HCT116 (cell line): ENCODE measurements around the gene OSTF1. TPM values are rescaled to one million over a fixed set of nuclear protein-coding genes. Genes with fewer than 3 reads are reported as not detected.

ENCODE experiments used
- ATAC-seq: fragments of 200-7000 bp; cut with Tn5 transposase; 2 replicates; pipeline ENCODE4 v1.9.1; 2020; ENCODE audit warnings: mild to moderate bottlenecking, moderate library complexity
- BruUV-seq: library from RNA; stranded (reverse); fragments of 400-500 nt; replicated peaks from 2 replicates; lab custom pipeline; 2021; lab: Mats Ljungman, UMichigan
- CTCF ChIA-PET: fragments of 300-600 bp; sonication (Branson Sonifier 250); formaldehyde crosslinking; loops from one replicate; lab custom pipeline; 2021; ENCODE audit warnings: antibody characterized with exemption; lab: Charles Lee
- POLR2A ChIA-PET: fragments of 300-600, 350-600 bp; sonication (Branson Sonifier 250); formaldehyde crosslinking; loops from one replicate; lab custom pipeline; 2021; ENCODE audit warnings: antibody characterized with exemption; lab: Charles Lee
- RAD21 ChIA-PET, 2 experiments: fragments of 300-600 bp; sonication (Branson Sonifier 250); formaldehyde crosslinking; loops; one replicate each; lab custom pipeline; 2023; ENCODE audit warnings: low total read pairs in 2 of 2; ENCODE audit not compliant: uncharacterized antibody in 2 of 2, unreplicated experiment in 2 of 2, low non-redundant PET in 1 of 2; lab: Charles Lee
- DNase-seq: peaks from one replicate; pipeline ENCODE4 v3.0.0-alpha.2; 2010; ENCODE audit warnings: low read depth, low spot score
- H2AFZ ChIP-seq: fragments of 200-600 bp; shearing (Covaris generic), sonication (generic); 2 replicates; pipeline ENCODE4 v1.6.1; 2017; ENCODE audit warnings: low read depth, mixed run types, mixed read lengths, antibody characterized with exemption, low read length; ENCODE audit not compliant: poor library complexity, severe bottlenecking
- H3K27ac ChIP-seq: 2 replicates; pipeline ENCODE4 v1.5.1; 2012; ENCODE audit warnings: low read depth, low read length
- H3K27me3 ChIP-seq: fragments of 200-600 bp; sonication (generic); 2 replicates; pipeline ENCODE4 v1.6.1; 2016; ENCODE audit warnings: mixed run types, low read length, mixed read lengths; ENCODE audit not compliant: insufficient read depth
- H3K36me3 ChIP-seq, 2 experiments: fragments of 200-500 bp in 1 of 2; fragments of 200-600 bp in 1 of 2; sonication (Bioruptor generic) in 1 of 2; sonication (generic) in 1 of 2; 2 replicates each; pipeline versions ENCODE4 v1.5.1 to v1.6.1; 2014 to 2016; ENCODE audit warnings: low read length in 2 of 2, inconsistent platforms in 1 of 2, mixed read lengths in 1 of 2, mixed run types in 1 of 2; ENCODE audit not compliant: insufficient read depth in 2 of 2, control insufficient read depth in 1 of 2
- H3K4me1 ChIP-seq, 2 experiments: fragments of 200-600 bp in 1 of 2; sonication (generic) in 1 of 2; 2 replicates each; pipeline versions ENCODE4 v1.5.1 to v1.6.1; 2012 to 2017; ENCODE audit warnings: low read length in 2 of 2, inconsistent platforms in 1 of 2, mild to moderate bottlenecking in 1 of 2, mixed read lengths in 1 of 2, mixed run types in 1 of 2, moderate library complexity in 1 of 2; ENCODE audit not compliant: insufficient read depth in 2 of 2, control insufficient read depth in 1 of 2
- H3K4me2 ChIP-seq: fragments of 200-600 bp; sonication (generic); 2 replicates; pipeline ENCODE4 v1.6.1; 2017; ENCODE audit warnings: mixed run types, low read length, mixed read lengths
- H3K4me3 ChIP-seq, 2 experiments: fragments of 200-600 bp in 1 of 2; sonication (generic) in 1 of 2; replicated peaks in 1 of 2; 2 replicates each; pipeline ENCODE4 v1.5.1; 2011 to 2016; ENCODE audit warnings: low read length in 2 of 2, control low read depth in 1 of 2, low read depth in 1 of 2, mild to moderate bottlenecking in 1 of 2, mixed read lengths in 1 of 2, mixed run types in 1 of 2
- H3K79me2 ChIP-seq: fragments of 200-600 bp; sonication (generic); 2 replicates; pipeline ENCODE4 v1.6.1; 2017; ENCODE audit warnings: mild to moderate bottlenecking, mixed run types, low read length, moderate library complexity, mixed read lengths; ENCODE audit not compliant: insufficient read depth
- H3K9ac ChIP-seq: fragments of 200-600 bp; sonication (generic); 2 replicates; pipeline ENCODE4 v1.6.1; 2016; ENCODE audit warnings: low read length, mixed read lengths
- H3K9me2 ChIP-seq: fragments of 200-600 bp; sonication (generic), shearing (Covaris generic); 2 replicates; pipeline ENCODE4 v1.6.1; 2017; ENCODE audit warnings: mixed run types, mild to moderate bottlenecking, moderate library complexity; ENCODE audit not compliant: insufficient read depth
- H3K9me3 ChIP-seq, 2 experiments: fragments of 200-500 bp in 1 of 2; fragments of 200-600 bp in 1 of 2; sonication (Bioruptor generic) in 1 of 2; sonication (generic) in 1 of 2; 2 replicates each; pipeline ENCODE4 v1.6.1; 2014 to 2017; ENCODE audit warnings: low read length in 2 of 2, mixed read lengths in 2 of 2, inconsistent platforms in 1 of 2, low read depth in 1 of 2, mild to moderate bottlenecking in 1 of 2, mixed run types in 1 of 2, moderate library complexity in 1 of 2; ENCODE audit not compliant: control insufficient read depth in 1 of 2, insufficient read depth in 1 of 2
- H4K20me1 ChIP-seq: fragments of 200-600 bp; sonication (generic), shearing (Covaris generic); 2 replicates; pipeline ENCODE4 v1.6.1; 2017; ENCODE audit warnings: mixed run types, mild to moderate bottlenecking, moderate library complexity; ENCODE audit not compliant: insufficient read depth
- CBX3 ChIP-seq: IDR thresholded peaks from 2 replicates; pipeline ENCODE4 v1.6.1; 2012; ENCODE audit warnings: low read depth
- CEBPB ChIP-seq: IDR thresholded peaks from 2 replicates; pipeline ENCODE4 v1.6.1; 2012; ENCODE audit warnings: low read depth
- EGR1 ChIP-seq: IDR thresholded peaks from 2 replicates; pipeline ENCODE4 v1.6.1; 2012; ENCODE audit warnings: low read depth
- EZH2 ChIP-seq: fragments of 200-600 bp; sonication (generic); IDR thresholded peaks from 2 replicates; pipeline ENCODE4 v1.6.1; 2017; ENCODE audit warnings: antibody characterized with exemption, mixed run types
- FOSL1 ChIP-seq: IDR thresholded peaks from 2 replicates; pipeline ENCODE4 v1.6.1; 2012; ENCODE audit warnings: low read depth
- POLR2A ChIP-seq: IDR thresholded peaks from 2 replicates; pipeline ENCODE4 v1.7.0; 2011; ENCODE audit warnings: borderline replicate concordance; ENCODE audit not compliant: insufficient read depth, insufficient read length; ENCODE audit errors: extremely low read depth
- POLR2AphosphoS5 ChIP-seq: IDR thresholded peaks from 2 replicates; pipeline ENCODE4 v1.6.1; 2011; ENCODE audit warnings: mild to moderate bottlenecking, low read depth, low read length, moderate library complexity
- RAD21 ChIP-seq: IDR thresholded peaks from 2 replicates; pipeline ENCODE4 v1.6.1; 2012; ENCODE audit warnings: low read depth, mild to moderate bottlenecking
- SIN3A ChIP-seq: IDR thresholded peaks from 2 replicates; pipeline ENCODE4 v1.6.1; 2012; ENCODE audit warnings: low read depth
- SP1 ChIP-seq: IDR thresholded peaks from 2 replicates; pipeline ENCODE4 v1.6.1; 2012; ENCODE audit warnings: low read depth
- SRF ChIP-seq: IDR thresholded peaks from 2 replicates; pipeline ENCODE4 v1.6.1; 2012; ENCODE audit warnings: low read depth
- TCF7L2 ChIP-seq: IDR thresholded peaks from 2 replicates; pipeline ENCODE4 v1.7.0; 2011; ENCODE audit warnings: borderline replicate concordance, inconsistent platforms; ENCODE audit not compliant: insufficient read depth, insufficient read length; ENCODE audit errors: extremely low read depth
- YY1 ChIP-seq: IDR thresholded peaks from 2 replicates; pipeline ENCODE4 v1.6.1; 2011; ENCODE audit warnings: low read length, low read depth, moderate library complexity, mild to moderate bottlenecking; ENCODE audit not compliant: insufficient replicate concordance; ENCODE audit errors: extremely low read depth
- ZFX ChIP-seq: fragments of 450-650 bp; IDR thresholded peaks from 2 replicates; pipeline ENCODE4 v1.6.1; 2017
- ZNF274 ChIP-seq: fragments of 200-500 bp; sonication (Bioruptor generic); IDR thresholded peaks from 2 replicates; pipeline ENCODE4 v1.6.1; 2014; ENCODE audit warnings: mild to moderate bottlenecking, low read depth, low read length, inconsistent platforms
- intact Hi-C: fragments of 100-400 bp; cut with micrococcal nuclease; formaldehyde crosslinking; loops from 2 replicates; pipeline ENCODE4 v1.10.0; 2022
- total RNA-seq: library from RNA; stranded (reverse); gene quantifications from one replicate; pipeline ENCODE4 v1.2.1, GENCODE V29; 2021; ENCODE audit not compliant: unreplicated experiment
- TF ChIP-seq, protein P1 (sequence below): IDR thresholded peaks from 2 replicates; pipeline ENCODE4 v1.6.1; 2011; ENCODE audit warnings: mild to moderate bottlenecking, low read length, moderate library complexity; ENCODE audit not compliant: insufficient replicate concordance; ENCODE audit errors: extremely low read depth
- TF ChIP-seq, protein P2 (sequence below), 3 experiments: fragments of 200-600 bp in 1 of 3; sonication (generic) in 1 of 3; IDR thresholded peaks in 2 of 3; conservative IDR thresholded peaks in 1 of 3; 2 replicates each; pipeline ENCODE4 v1.5.1; 2012 to 2017; ENCODE audit warnings: low read depth in 2 of 3, low read length in 2 of 3, antibody characterized with exemption in 1 of 3, borderline replicate concordance in 1 of 3, control low read depth in 1 of 3, mild to moderate bottlenecking in 1 of 3, mixed read lengths in 1 of 3, mixed run types in 1 of 3, moderate library complexity in 1 of 3; ENCODE audit not compliant: insufficient read depth in 1 of 3
- TF ChIP-seq, protein P3 (sequence below): IDR thresholded peaks from 2 replicates; pipeline ENCODE4 v1.6.1; 2012
- TF ChIP-seq, protein P4 (sequence below): IDR thresholded peaks from 2 replicates; pipeline ENCODE4 v1.6.1; 2012
- TF ChIP-seq, protein P5 (sequence below): IDR thresholded peaks from 2 replicates; pipeline ENCODE4 v1.6.1; 2012; ENCODE audit warnings: low read depth

The OSTF1 gene
- total RNA-seq, 1 experiment from 2014 or later, result 20.7 TPM

DNA sequence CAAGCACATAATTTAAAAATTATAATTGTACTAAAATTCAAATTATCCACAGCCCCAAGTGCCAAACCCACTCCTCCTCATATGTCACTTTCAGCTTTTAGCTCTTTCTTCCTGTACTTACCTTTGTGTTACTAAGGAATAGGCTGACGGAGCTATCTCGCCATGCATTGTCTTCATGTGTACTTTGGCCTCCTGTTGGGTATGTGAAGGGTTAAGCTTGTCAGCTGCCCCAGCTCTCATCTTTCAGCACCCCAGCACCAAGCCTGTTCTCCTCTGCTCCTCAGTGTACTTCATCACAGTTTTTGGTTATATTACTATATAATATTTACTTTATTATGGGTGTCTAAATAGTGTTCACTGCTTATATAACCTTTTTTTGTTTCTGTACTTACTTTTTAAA is 46.2 kb downstream of the OSTF1 start:
- no peak for DNase-seq
- no peaks in the 10 kb centered on the region for H3K4me1 ChIP-seq
- RAD21 ChIA-PET, result no interaction called here
- no peaks in the 10 kb centered on the region for H3K9me2 ChIP-seq
- H3K9ac ChIP-seq, result no peak overlapping the region
- intact Hi-C loops, result no loop called here
- H3K9me3 ChIP-seq, result no peaks in the 10 kb centered on the region
- ATAC-seq, result no peak
- no peaks in the 10 kb centered on the region for H3K36me3 ChIP-seq
- no TSS peak for BruUV-seq
- CTCF ChIA-PET, result interaction anchor here (0.6 kb wide), 1 partner anchor 407 kb away, joined by 4 read pairs; no protein-coding TSS in a partner anchor
- no peaks in the 10 kb centered on the region for H3K79me2 ChIP-seq
- TF ChIP-seq, protein P1, sequence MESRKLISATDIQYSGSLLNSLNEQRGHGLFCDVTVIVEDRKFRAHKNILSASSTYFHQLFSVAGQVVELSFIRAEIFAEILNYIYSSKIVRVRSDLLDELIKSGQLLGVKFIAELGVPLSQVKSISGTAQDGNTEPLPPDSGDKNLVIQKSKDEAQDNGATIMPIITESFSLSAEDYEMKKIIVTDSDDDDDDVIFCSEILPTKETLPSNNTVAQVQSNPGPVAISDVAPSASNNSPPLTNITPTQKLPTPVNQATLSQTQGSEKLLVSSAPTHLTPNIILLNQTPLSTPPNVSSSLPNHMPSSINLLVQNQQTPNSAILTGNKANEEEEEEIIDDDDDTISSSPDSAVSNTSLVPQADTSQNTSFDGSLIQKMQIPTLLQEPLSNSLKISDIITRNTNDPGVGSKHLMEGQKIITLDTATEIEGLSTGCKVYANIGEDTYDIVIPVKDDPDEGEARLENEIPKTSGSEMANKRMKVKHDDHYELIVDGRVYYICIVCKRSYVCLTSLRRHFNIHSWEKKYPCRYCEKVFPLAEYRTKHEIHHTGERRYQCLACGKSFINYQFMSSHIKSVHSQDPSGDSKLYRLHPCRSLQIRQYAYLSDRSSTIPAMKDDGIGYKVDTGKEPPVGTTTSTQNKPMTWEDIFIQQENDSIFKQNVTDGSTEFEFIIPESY, result no peak
- no peak for TF ChIP-seq POLR2AphosphoS5
- no peak for TF ChIP-seq TCF7L2
- TF ChIP-seq, protein P2, sequence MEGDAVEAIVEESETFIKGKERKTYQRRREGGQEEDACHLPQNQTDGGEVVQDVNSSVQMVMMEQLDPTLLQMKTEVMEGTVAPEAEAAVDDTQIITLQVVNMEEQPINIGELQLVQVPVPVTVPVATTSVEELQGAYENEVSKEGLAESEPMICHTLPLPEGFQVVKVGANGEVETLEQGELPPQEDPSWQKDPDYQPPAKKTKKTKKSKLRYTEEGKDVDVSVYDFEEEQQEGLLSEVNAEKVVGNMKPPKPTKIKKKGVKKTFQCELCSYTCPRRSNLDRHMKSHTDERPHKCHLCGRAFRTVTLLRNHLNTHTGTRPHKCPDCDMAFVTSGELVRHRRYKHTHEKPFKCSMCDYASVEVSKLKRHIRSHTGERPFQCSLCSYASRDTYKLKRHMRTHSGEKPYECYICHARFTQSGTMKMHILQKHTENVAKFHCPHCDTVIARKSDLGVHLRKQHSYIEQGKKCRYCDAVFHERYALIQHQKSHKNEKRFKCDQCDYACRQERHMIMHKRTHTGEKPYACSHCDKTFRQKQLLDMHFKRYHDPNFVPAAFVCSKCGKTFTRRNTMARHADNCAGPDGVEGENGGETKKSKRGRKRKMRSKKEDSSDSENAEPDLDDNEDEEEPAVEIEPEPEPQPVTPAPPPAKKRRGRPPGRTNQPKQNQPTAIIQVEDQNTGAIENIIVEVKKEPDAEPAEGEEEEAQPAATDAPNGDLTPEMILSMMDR (IDR thresholded peaks at IDR 0.05 in 2 of 3, conservative IDR thresholded peaks at IDR 0.05 in 1 of 3; ENCODE audit: borderline replicate concordance in 1 of 3, insufficient read depth in 1 of 3, low read depth in 2 of 3, low read length in 2 of 3), result no peak
- TF ChIP-seq, protein P3, sequence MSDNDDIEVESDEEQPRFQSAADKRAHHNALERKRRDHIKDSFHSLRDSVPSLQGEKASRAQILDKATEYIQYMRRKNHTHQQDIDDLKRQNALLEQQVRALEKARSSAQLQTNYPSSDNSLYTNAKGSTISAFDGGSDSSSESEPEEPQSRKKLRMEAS, result no peak
- TF ChIP-seq, protein P4, sequence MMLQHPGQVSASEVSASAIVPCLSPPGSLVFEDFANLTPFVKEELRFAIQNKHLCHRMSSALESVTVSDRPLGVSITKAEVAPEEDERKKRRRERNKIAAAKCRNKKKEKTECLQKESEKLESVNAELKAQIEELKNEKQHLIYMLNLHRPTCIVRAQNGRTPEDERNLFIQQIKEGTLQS, result no peak
- TF ChIP-seq EGR1, result no peak
- TF ChIP-seq CEBPB, result no peak
- TF ChIP-seq YY1, result no peak
- no peak for TF ChIP-seq POLR2A
- TF ChIP-seq ZFX, result no peak
- no peak for TF ChIP-seq CBX3
- TF ChIP-seq, protein P5, sequence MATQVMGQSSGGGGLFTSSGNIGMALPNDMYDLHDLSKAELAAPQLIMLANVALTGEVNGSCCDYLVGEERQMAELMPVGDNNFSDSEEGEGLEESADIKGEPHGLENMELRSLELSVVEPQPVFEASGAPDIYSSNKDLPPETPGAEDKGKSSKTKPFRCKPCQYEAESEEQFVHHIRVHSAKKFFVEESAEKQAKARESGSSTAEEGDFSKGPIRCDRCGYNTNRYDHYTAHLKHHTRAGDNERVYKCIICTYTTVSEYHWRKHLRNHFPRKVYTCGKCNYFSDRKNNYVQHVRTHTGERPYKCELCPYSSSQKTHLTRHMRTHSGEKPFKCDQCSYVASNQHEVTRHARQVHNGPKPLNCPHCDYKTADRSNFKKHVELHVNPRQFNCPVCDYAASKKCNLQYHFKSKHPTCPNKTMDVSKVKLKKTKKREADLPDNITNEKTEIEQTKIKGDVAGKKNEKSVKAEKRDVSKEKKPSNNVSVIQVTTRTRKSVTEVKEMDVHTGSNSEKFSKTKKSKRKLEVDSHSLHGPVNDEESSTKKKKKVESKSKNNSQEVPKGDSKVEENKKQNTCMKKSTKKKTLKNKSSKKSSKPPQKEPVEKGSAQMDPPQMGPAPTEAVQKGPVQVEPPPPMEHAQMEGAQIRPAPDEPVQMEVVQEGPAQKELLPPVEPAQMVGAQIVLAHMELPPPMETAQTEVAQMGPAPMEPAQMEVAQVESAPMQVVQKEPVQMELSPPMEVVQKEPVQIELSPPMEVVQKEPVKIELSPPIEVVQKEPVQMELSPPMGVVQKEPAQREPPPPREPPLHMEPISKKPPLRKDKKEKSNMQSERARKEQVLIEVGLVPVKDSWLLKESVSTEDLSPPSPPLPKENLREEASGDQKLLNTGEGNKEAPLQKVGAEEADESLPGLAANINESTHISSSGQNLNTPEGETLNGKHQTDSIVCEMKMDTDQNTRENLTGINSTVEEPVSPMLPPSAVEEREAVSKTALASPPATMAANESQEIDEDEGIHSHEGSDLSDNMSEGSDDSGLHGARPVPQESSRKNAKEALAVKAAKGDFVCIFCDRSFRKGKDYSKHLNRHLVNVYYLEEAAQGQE, result no peak
- TF ChIP-seq ZNF274, result no peak
- TF ChIP-seq EZH2, result no peak
- no peak for TF ChIP-seq SRF
- TF ChIP-seq SIN3A, result no peak
- no peak for TF ChIP-seq RAD21
- TF ChIP-seq FOSL1, result no peak
- TF ChIP-seq SP1, result no peak
- H3K27me3 ChIP-seq, result no peaks in the 10 kb centered on the region
- H2AFZ ChIP-seq, result no peak overlapping the region
- no peak overlapping the region for H3K4me3 ChIP-seq
- POLR2A ChIA-PET, result no interaction called here
- H4K20me1 ChIP-seq, result no peaks in the 10 kb centered on the region
- no peak overlapping the region for H3K4me2 ChIP-seq
- H3K27ac ChIP-seq, result no peak overlapping the region
